CD14-positive monocyte (primary cell): ENCODE results near the gene ZNF23. TPM values are rescaled to one million over a fixed set of nuclear protein-coding genes. Genes with fewer than 3 reads are reported as not detected.

Source experiments
- DNase-seq, 3 donors: peaks; one replicate each; pipeline ENCODE4 v3.0.0-alpha.2; 2011 to 2022
- H2AFZ ChIP-seq: 2 replicates; pipeline ENCODE4 v1.6.0; 2012; ENCODE audit warnings: mild to moderate bottlenecking, low read depth, low read length, inconsistent platforms; ENCODE audit not compliant: insufficient read depth, poor library complexity, severe bottlenecking
- H3K27ac ChIP-seq, 2 donors: 1 replicate in 1 of 2; 2 replicates in 1 of 2; pipeline ENCODE4 v1.5.1; 2012 to 2013; ENCODE audit warnings: low read length in 2 of 2, control low read depth in 1 of 2, inconsistent platforms in 1 of 2, low read depth in 1 of 2, mild to moderate bottlenecking in 1 of 2
- H3K27me3 ChIP-seq, 2 donors: one replicate each; pipeline versions ENCODE4 v1.6.0 to v1.6.1; 2011 to 2013; ENCODE audit warnings: low read length in 2 of 2; ENCODE audit not compliant: control insufficient read depth in 2 of 2, insufficient read depth in 2 of 2
- H3K36me3 ChIP-seq, 2 donors: replicated peaks in 1 of 2; 1 replicate in 1 of 2; 2 replicates in 1 of 2; pipeline versions ENCODE4 v1.5.1 to v1.6.1; 2012 to 2013; ENCODE audit warnings: low read length in 2 of 2, control low read depth in 1 of 2, inconsistent platforms in 1 of 2, mild to moderate bottlenecking in 1 of 2; ENCODE audit not compliant: insufficient read depth in 2 of 2, control insufficient read depth in 1 of 2
- H3K4me1 ChIP-seq, 2 donors: 1 replicate in 1 of 2; 2 replicates in 1 of 2; pipeline versions ENCODE4 v1.5.1 to v1.6.1; 2012 to 2013; ENCODE audit warnings: low read length in 2 of 2, control low read depth in 1 of 2, inconsistent platforms in 1 of 2, mild to moderate bottlenecking in 1 of 2, moderate library complexity in 1 of 2; ENCODE audit not compliant: insufficient read depth in 2 of 2, control insufficient read depth in 1 of 2
- H3K4me2 ChIP-seq: replicated peaks from 2 replicates; pipeline ENCODE3; 2012; ENCODE audit warnings: low read length, moderate library complexity, mild to moderate bottlenecking; ENCODE audit not compliant: poor library complexity, severe bottlenecking; ENCODE audit errors: extremely low read depth
- H3K4me3 ChIP-seq, 3 experiments: fragments of 200-600 bp in 1 of 3; sonication (generic) in 1 of 3; replicated peaks in 1 of 3; 1 replicate in 2 of 3; 2 replicates in 1 of 3; pipeline ENCODE4 v1.5.1; 2011 to 2013; ENCODE audit warnings: low read length in 3 of 3, mild to moderate bottlenecking in 3 of 3, control low read depth in 2 of 3, low read depth in 2 of 3, inconsistent platforms in 1 of 3, moderate library complexity in 1 of 3
- H3K79me2 ChIP-seq: 2 replicates; pipeline ENCODE4 v1.6.0; 2012; ENCODE audit warnings: mild to moderate bottlenecking, control low read depth, inconsistent platforms, low read length, moderate library complexity; ENCODE audit not compliant: insufficient read depth
- H3K9ac ChIP-seq: 2 replicates; pipeline ENCODE4 v1.6.0; 2017; ENCODE audit warnings: low read length, mild to moderate bottlenecking; ENCODE audit not compliant: insufficient read depth, poor library complexity, severe bottlenecking
- H3K9me3 ChIP-seq, 2 donors: replicated peaks in 1 of 2; 1 replicate in 1 of 2; 2 replicates in 1 of 2; pipeline versions ENCODE4 v1.5.1 to v1.6.1; 2012 to 2013; ENCODE audit warnings: low read length in 2 of 2, control low read depth in 1 of 2; ENCODE audit not compliant: control insufficient read depth in 1 of 2, insufficient read depth in 1 of 2
- H4K20me1 ChIP-seq: 2 replicates; pipeline ENCODE4 v1.6.0; 2012; ENCODE audit warnings: mild to moderate bottlenecking, low read length, control low read depth, moderate library complexity; ENCODE audit not compliant: insufficient read depth
- H3K27ac Mint-ChIP-seq, 7 donors: one replicate each; pipeline ENCODE4 v1.8.0; 2020; ENCODE audit warnings: mild to moderate bottlenecking in 7 of 7, mixed read lengths in 7 of 7, moderate library complexity in 6 of 7, inconsistent platforms in 2 of 7
- H3K27me3 Mint-ChIP-seq, 3 donors: one replicate each; pipeline ENCODE4 v1.8.0; 2021 to 2022; ENCODE audit warnings: low read depth in 3 of 3, mild to moderate bottlenecking in 3 of 3, mixed read lengths in 3 of 3, moderate library complexity in 3 of 3, inconsistent platforms in 1 of 3
- H3K36me3 Mint-ChIP-seq, 2 donors: one replicate each; pipeline ENCODE4 v1.8.0; 2020; ENCODE audit warnings: mixed read lengths in 2 of 2, inconsistent platforms in 1 of 2, mild to moderate bottlenecking in 1 of 2
- H3K4me1 Mint-ChIP-seq: one replicate; pipeline ENCODE4 v1.8.0; 2020; ENCODE audit warnings: mild to moderate bottlenecking, mixed read lengths
- H3K4me3 Mint-ChIP-seq, 2 donors: one replicate each; pipeline ENCODE4 v1.8.0; 2020; ENCODE audit warnings: mild to moderate bottlenecking in 2 of 2, mixed read lengths in 2 of 2, moderate library complexity in 1 of 2
- H3K9me3 Mint-ChIP-seq, 7 donors: one replicate each; pipeline ENCODE4 v1.8.0; 2020 to 2022; ENCODE audit warnings: mixed read lengths in 7 of 7, mild to moderate bottlenecking in 6 of 7, moderate library complexity in 6 of 7, inconsistent platforms in 2 of 7
- CTCF ChIP-seq: fragments of 200-600 bp; IDR thresholded peaks from one replicate; pipeline ENCODE4 v1.8.0; 2022; ENCODE audit warnings: antibody characterized with exemption, mild to moderate bottlenecking
- WGBS: methylation state at CpG from one replicate; pipeline ENCODE4 v1.1.5; 2013; ENCODE audit warnings: missing lambda C conversion rate; ENCODE audit not compliant: insufficient coverage; 5-methylcytosine and 5-hydroxymethylcytosine counted together
- intact Hi-C, 2 donors: fragments of 100-400 bp; cut with micrococcal nuclease; formaldehyde crosslinking; loops; one replicate each; pipeline versions ENCODE4 v1.15.0 to v1.15.1; 2023
- polyA plus RNA-seq, 3 donors: library from polyadenylated mRNA; depleted of rRNA in 1 of 3; unstranded in 2 of 3; stranded (reverse) in 1 of 3; fragments of 300-500 nt in 2 of 3; fragments of >200 nt in 1 of 3; fragmentation: Illumina TruSeq in 2 of 3; gene quantifications; 1 replicate in 2 of 3; 2 replicates in 1 of 3; pipeline ENCODE4 v1.2.3, GENCODE V29; 2012 to 2021

ZNF23 gene
- polyA plus RNA-seq, 3 donors, result 2.1 to 3.9 (median 2.8) TPM

GRCh38 chr16:71426880-71427615 is 35.0 kb downstream of the ZNF23 start:
- Histone ChIP-seq H3K9ac (no peak overlapping the region), H3K79me2 (no peaks in the 10 kb centered on the region), H3K27ac (no peak overlapping the region), H4K20me1 (no peaks in the 10 kb centered on the region), H3K4me1 (no peaks in the 10 kb centered on the region), H3K9me3 (no peaks in the 10 kb centered on the region), H3K4me3 (no peak overlapping the region), H3K4me2 (no peak overlapping the region), H3K27me3 (peaks cover 17 to 27% of the 10 kb centered on the region in 2 donors), H3K36me3 (no peaks in the 10 kb centered on the region), H2AFZ (no peak overlapping the region)
- peaks cover 34 to 43% (median 36%) of the 10 kb centered on the region in 3 donors for H3K27me3 Mint-ChIP-seq
- H3K27ac Mint-ChIP-seq, result no peak overlapping the region
- peaks cover 0 to 17% (median 10%) of the 10 kb centered on the region in 7 donors for H3K9me3 Mint-ChIP-seq
- 76% methylated on average over 5 of the region's 12 CpGs for WGBS
- H3K4me3 Mint-ChIP-seq, result peak overlapping the region in 1 of 2 donors; percentile 71
- no peak for DNase-seq
- TF ChIP-seq CTCF, result no peak
- H3K4me1 Mint-ChIP-seq, result no peaks in the 10 kb centered on the region
- no peaks in the 10 kb centered on the region for H3K36me3 Mint-ChIP-seq
- intact Hi-C loops, result no loop called here

GRCh38 chr16:71426069-71426879 is 35.8 kb downstream of the ZNF23 start:
- peaks cover 36 to 42% (median 38%) of the 10 kb centered on the region in 3 donors for H3K27me3 Mint-ChIP-seq
- 2% methylated on average over 43 of the region's 48 CpGs for WGBS
- no peak overlapping the region for H3K27ac Mint-ChIP-seq
- Histone ChIP-seq H3K9ac (no peak overlapping the region), H3K79me2 (no peaks in the 10 kb centered on the region), H3K4me1 (no peaks in the 10 kb centered on the region), H3K36me3 (no peaks in the 10 kb centered on the region), H3K9me3 (no peaks in the 10 kb centered on the region), H3K4me2 (no peak overlapping the region), H3K27me3 (peaks cover 17 to 27% of the 10 kb centered on the region in 2 donors), H3K4me3 (no peak overlapping the region), H3K27ac (no peak overlapping the region), H4K20me1 (no peaks in the 10 kb centered on the region), H2AFZ (no peak overlapping the region)
- peaks cover 0 to 17% (median 10%) of the 10 kb centered on the region in 7 donors for H3K9me3 Mint-ChIP-seq
- no peak for DNase-seq
- H3K36me3 Mint-ChIP-seq, result no peaks in the 10 kb centered on the region
- H3K4me1 Mint-ChIP-seq, result no peaks in the 10 kb centered on the region
- peak overlapping the region in 1 of 2 donors; percentile 71 for H3K4me3 Mint-ChIP-seq
- intact Hi-C loops, result no loop called here
- TF ChIP-seq CTCF, result no peak
